Activated naive CD4-positive, alpha-beta T cell treated with anti-CD3 and anti-CD28 coated beads, Interleukin-2, amount 50 U/mL, for 72 hours (primary cell): Measurements from ENCODE around the gene TSPAN16. TPM values are rescaled to one million over a fixed set of nuclear protein-coding genes. Genes with fewer than 3 reads are reported as not detected.
"Not testable (repeated sequence)": the region's sequence is repeated elsewhere in the genome, so short reads cannot be mapped to it uniquely, and the experiment has no call there.

Experiments
- ATAC-seq, 2 donors: fragments of 150-1000 bp; cut with Tn5 transposase; 2 replicates each; pipeline ENCODE4 v1.10.0; 2021; ENCODE audit warnings: mild to moderate bottlenecking in 2 of 2, moderate library complexity in 2 of 2
- DNase-seq, 2 donors: peaks; one replicate each; pipeline ENCODE4 v3.0.0; 2021 to 2022; ENCODE audit warnings: low spot score in 2 of 2
- H3K27ac Mint-ChIP-seq, 2 donors: one replicate each; pipeline ENCODE4 v1.8.0; 2022; ENCODE audit warnings: mild to moderate bottlenecking in 2 of 2, mixed read lengths in 2 of 2
- H3K36me3 Mint-ChIP-seq, 2 donors: one replicate each; pipeline ENCODE4 v1.8.0; 2022; ENCODE audit warnings: mixed read lengths in 2 of 2
- H3K9me3 Mint-ChIP-seq, 2 donors: one replicate each; pipeline ENCODE4 v1.8.0; 2022; ENCODE audit warnings: mixed read lengths in 2 of 2
- total RNA-seq, 2 donors: library from RNA; stranded (reverse); gene quantifications; one replicate each; pipeline ENCODE4 v1.2.3, GENCODE V29; 2022

Gene TSPAN16
- total RNA-seq, 2 donors from 2014 or later, result not detected

DNA sequence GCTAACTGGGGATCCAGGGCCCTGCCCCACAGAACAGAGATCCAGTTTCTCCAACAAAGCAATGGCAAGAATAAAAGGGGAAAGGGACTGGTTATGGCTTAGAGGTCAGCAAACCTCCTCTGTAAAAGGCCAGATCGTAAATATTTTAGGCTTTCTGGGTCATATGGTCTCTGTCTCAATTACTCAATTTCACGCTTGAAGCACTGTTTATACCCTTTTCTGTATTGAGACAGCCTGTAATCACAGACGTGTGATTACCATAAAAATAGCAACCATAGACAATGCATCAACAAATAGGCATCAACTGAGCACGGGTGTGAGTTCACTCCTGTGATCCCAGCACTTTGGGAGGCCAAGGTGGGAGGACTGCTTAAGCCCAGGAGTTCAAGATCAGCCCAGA lies 34.2 kb downstream of the TSPAN16 start:
- Mint-ChIP-seq H3K27ac (no peak overlapping the region), H3K9me3 (no peaks in the 10 kb centered on the region), H3K36me3 (peaks cover 1 to 2% of the 10 kb centered on the region in 2 donors)
- no peak for ATAC-seq
- no peak for DNase-seq

GRCh38 chr19:11331502-11331901 lies 35.5 kb downstream of the TSPAN16 start:
- no peak for ATAC-seq
- H3K9me3 Mint-ChIP-seq, result no peaks in the 10 kb centered on the region
- peaks cover 6% of the 10 kb centered on the region in 2 donors for H3K36me3 Mint-ChIP-seq
- no peak overlapping the region for H3K27ac Mint-ChIP-seq
- no peak for DNase-seq

DNA sequence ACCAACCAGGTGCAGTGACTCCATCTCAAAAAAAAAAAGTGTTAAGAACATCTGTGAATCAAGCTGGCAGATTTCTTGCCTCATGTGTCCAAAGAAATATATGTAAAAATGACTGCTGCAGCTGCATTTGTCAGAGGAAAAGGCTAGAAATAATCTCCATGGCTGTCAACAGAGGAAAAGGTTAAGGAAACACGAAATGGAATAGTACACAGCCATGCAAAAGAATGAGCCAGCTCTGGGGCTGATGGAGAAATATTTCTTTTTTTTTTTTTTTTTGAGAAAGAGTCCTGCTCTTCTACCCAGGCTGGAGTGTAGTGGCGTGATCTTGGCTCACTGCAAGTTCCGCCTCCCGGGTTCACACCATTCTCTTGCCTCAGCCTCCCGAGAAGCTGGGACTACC lies 36.9 kb downstream of the TSPAN16 start:
- Mint-ChIP-seq H3K27ac (no peak overlapping the region), H3K9me3 (no peaks in the 10 kb centered on the region), H3K36me3 (peaks cover 6% of the 10 kb centered on the region in 2 donors)
- ATAC-seq (no peak), DNase-seq (no peak)

DNA sequence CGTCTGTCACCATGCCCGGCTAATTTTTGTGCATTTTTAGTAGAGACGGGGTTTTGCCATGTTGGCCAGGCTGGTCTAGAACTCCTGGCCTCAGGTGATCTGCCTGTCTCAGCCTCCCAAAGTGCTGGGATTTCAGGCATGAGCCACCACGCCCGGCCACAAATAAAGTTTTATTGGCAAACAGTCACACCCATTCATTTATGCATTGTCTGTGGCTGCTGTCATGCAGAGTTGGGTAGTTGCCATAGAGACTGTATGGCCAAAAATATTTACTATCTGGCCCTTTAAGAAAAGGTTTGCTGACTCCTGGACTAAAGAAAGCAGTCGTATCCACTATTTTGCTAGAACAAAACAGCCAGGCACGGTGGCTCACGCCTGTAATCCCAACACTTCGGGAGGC lies 37.9 kb downstream of the TSPAN16 start:
- H3K27ac Mint-ChIP-seq, result peak overlapping the region in 1 of 2 donors; percentile 44
- ATAC-seq, H3K9me3 Mint-ChIP-seq, H3K36me3 Mint-ChIP-seq, DNase-seq: not testable (repeated sequence)

- Mint-ChIP-seq H3K27ac (no peak overlapping the region), H3K9me3 (no peaks in the 10 kb centered on the region), H3K36me3 (peaks cover 6% of the 10 kb centered on the region in 2 donors)
- DNase-seq (no peak), ATAC-seq (no peak)
Observed at GRCh38 chr19:11335449-11336146, 39.6 kb downstream of the TSPAN16 start.

DNA sequence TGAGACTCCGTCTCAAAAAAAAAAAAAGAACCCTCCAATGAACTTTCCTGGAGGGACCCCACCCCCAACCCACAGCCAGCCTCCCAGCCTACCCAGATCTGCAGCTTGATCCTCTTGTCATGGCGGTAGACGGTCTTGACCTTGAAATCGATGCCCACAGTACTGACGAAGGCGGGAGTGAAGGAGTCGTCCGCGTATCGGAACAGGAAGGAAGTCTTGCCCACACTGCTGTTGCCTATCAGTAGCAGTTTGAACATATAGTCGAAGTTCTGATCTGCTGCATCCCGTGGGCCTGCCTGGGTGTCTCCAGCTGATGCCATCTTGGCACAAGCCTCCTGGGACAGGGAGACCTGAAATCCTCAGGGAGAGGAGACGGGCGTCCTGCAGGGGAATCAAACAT lies 41.1 kb downstream of the TSPAN16 start:
- no peak for DNase-seq
- no peaks in the 10 kb centered on the region for H3K9me3 Mint-ChIP-seq

DNA sequence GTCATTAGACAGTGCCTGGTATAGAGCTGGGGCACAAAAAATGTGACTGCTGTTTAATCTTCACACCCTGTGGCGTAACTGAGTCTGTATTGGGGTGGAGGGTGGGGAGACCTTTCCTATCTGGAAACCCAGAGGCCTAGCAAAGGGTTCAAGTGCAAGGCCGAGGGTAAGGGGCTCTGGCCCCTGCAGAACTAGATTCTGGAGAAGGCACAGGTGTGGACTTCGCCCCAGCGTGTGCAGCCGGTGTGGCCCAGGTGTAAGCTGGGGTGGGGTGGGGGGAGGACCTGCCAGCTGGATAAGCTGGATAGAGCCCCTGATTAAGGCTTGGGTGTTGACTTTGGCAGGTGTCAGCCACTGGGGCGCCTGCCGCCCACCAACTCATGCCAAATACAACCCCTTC lies 42.2 kb downstream of the TSPAN16 start:
- ATAC-seq, result no peak
- H3K36me3 Mint-ChIP-seq, result peaks cover 6% of the 10 kb centered on the region in 2 donors
- no peak overlapping the region for H3K27ac Mint-ChIP-seq
- no peaks in the 10 kb centered on the region for H3K9me3 Mint-ChIP-seq
- DNase-seq, result no peak

More for the DNA sequence above, 41.1 kb downstream of the TSPAN16 start:
- H3K27ac Mint-ChIP-seq, result no peak overlapping the region
- no peak for ATAC-seq
- peaks cover 6% of the 10 kb centered on the region in 2 donors for H3K36me3 Mint-ChIP-seq

DNA sequence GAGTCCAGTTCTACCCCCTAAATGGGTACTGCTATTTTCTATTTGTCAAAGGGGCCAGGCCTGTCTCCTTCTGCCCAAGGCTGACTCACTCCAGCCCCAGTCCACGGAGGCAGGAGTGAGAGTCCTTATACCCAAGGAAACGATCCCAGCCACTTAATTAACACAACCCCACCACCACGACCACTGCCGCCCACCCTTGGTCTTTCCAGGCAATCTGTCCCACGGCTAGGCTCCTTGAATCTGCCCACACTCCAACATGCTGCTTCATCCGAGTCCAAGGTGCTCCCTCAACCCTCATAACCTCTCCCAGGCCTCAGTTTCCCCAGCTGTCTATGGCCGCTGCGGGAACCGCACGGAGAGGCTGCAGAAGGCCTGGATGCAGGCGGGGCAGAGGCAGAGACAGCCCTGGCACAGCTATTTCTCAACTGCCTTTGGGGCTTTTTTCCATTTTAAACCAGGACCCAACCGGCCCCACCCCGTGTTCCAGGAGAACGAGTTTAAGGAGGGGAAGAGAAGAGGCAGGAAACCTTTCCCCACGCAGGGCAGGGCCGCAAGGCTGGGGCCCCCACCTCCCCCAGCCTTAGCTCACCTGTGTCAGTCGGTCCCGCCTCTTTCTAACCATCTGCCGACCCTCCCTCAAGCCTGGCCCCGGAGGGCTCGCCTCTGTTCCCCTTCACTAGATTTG lies 42.8 kb downstream of the TSPAN16 start:
- Mint-ChIP-seq H3K27ac (peak overlapping the region in 1 of 2 donors; percentile 86), H3K9me3 (no peaks in the 10 kb centered on the region), H3K36me3 (peaks cover 6% of the 10 kb centered on the region in 2 donors)
- no peak for DNase-seq
- no peak for ATAC-seq

- Mint-ChIP-seq H3K9me3 (no peaks in the 10 kb centered on the region), H3K27ac (peak within 1 kb of the TSS; percentile 65 to 86), H3K36me3 (peaks cover 6% of the 10 kb centered on the region in 2 donors)
- ATAC-seq (peak; percentile 87 to 99), DNase-seq (peak in 1 of 2 donors; percentile 89)
Observed at GRCh38 chr19:11339254-11340098, 43.5 kb downstream of the TSPAN16 start, which contains the start of gene RAB3D. Gene RAB3D (minus strand): TSS chr19:11339657. CDS start chr19:11337399, 2,258 bp downstream.

DNA sequence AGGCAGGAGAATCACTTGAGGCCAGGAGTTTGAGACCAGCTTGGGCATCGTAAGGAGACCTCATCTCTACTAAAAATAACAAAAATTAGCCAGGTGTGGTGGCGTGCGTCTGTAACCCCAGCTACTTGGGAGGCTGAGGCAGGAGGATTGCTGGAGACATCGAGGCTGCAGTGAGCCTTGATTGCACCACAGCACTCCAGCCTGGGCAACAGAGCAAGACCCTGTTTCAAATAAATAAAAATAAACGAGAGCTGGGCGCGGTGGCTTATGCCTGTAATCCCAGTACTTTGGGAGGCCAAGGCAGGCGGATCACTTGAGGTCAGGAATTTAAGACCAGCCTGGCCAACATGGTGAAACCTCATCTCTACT lies 44.1 kb downstream of the TSPAN16 start:
- H3K9me3 Mint-ChIP-seq, ATAC-seq: not testable (repeated sequence)
- peak overlapping the region; percentile 44 to 65 for H3K27ac Mint-ChIP-seq

GRCh38 chr19:11342429-11342828 lies 46.5 kb downstream of the TSPAN16 start:
- no peak for DNase-seq
- H3K27ac Mint-ChIP-seq, result no peak overlapping the region
- H3K9me3 Mint-ChIP-seq, result no peaks in the 10 kb centered on the region
- peaks cover 6 to 7% of the 10 kb centered on the region in 2 donors for H3K36me3 Mint-ChIP-seq
- no peak for ATAC-seq

More for the DNA sequence above, 44.1 kb downstream of the TSPAN16 start:
- not testable (repeated sequence) for DNase-seq, H3K36me3 Mint-ChIP-seq

- H3K36me3 Mint-ChIP-seq, result peaks cover 6 to 20% of the 10 kb centered on the region in 2 donors
- ATAC-seq (no peak), DNase-seq (no peak)
- H3K9me3 Mint-ChIP-seq, result peaks cover 7 to 8% of the 10 kb centered on the region in 2 donors
- peak overlapping the region; percentile 93 to 94 for H3K27ac Mint-ChIP-seq
Observed at GRCh38 chr19:11345122-11345803, 49.3 kb downstream of the TSPAN16 start.

- DNase-seq, result peak; percentile 95 to 98
- peak within 1 kb of the TSS; percentile 93 to 94 for H3K27ac Mint-ChIP-seq
- peaks cover 7 to 8% of the 10 kb centered on the region in 2 donors for H3K9me3 Mint-ChIP-seq
- peaks cover 6 to 20% of the 10 kb centered on the region in 2 donors for H3K36me3 Mint-ChIP-seq
- peak; percentile 96 for ATAC-seq
Observed at GRCh38 chr19:11346104-11346940, 50.4 kb downstream of the TSPAN16 start, which contains the start of the genes CCDC159 and TMEM205. Gene CCDC159 (plus strand): TSS chr19:11346519. CDS start chr19:11346607, 88 bp downstream. Gene TMEM205 (minus strand): TSS chr19:11346268. CDS start chr19:11345619, 649 bp downstream.

GRCh38 chr19:11347546-11348039 lies 51.6 kb downstream of the TSPAN16 start:
- Mint-ChIP-seq H3K9me3 (peaks cover 7 to 8% of the 10 kb centered on the region in 2 donors), H3K36me3 (peaks cover 6 to 20% of the 10 kb centered on the region in 2 donors), H3K27ac (peak overlapping the region in 1 of 2 donors; percentile 94)
- no peak for ATAC-seq
- DNase-seq, result no peak

DNA sequence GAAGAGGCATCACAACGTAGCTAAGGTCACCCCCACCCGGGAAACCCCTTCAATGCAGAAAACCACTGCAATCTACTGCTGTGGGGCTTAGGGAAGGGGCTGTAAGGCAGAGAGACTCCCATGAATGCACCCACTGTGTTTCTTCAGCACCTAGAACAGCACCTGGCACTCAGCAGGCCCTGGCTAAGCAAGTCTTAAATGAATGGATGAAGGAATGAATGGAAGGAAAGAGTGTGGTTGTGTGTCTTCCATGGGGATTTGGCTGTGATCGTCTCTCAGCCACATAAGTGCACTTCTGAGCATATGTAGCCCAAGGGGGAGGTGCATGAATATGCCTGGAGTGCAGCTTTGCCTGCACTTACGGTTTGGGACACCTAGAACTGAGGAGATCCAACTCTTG lies 53.2 kb downstream of the TSPAN16 start:
- H3K36me3 Mint-ChIP-seq, result peaks cover 6 to 20% of the 10 kb centered on the region in 2 donors
- ATAC-seq (no peak), DNase-seq (no peak)
- peaks cover 7 to 8% of the 10 kb centered on the region in 2 donors for H3K9me3 Mint-ChIP-seq
- H3K27ac Mint-ChIP-seq, result no peak overlapping the region
